NCI-H1930 (cell line): Measurements from ENCODE around the gene CACNA2D3.

Source experiments
- DNase-seq, 2 experiments: peaks; one replicate each; lab custom pipeline; 2025; lab: John Stamatoyannopoulos, UW

Gene CACNA2D3

GRCh38 chr3:54847361-54847760 is 725.0 kb downstream of the CACNA2D3 start:
- DNase-seq, result no peak

- no peak for DNase-seq
These were observed 727.0 kb downstream of the CACNA2D3 start for GRCh38 chr3:54849360-54849759.

- no peak for DNase-seq
These were observed 728.2 kb downstream of the CACNA2D3 start for GRCh38 chr3:54850484-54851018.

- peak in 1 of 2 experiments; percentile 15 for DNase-seq
These were observed 731.4 kb downstream of the CACNA2D3 start for GRCh38 chr3:54853573-54854404.

GRCh38 chr3:54856271-54856670 is 733.9 kb downstream of the CACNA2D3 start:
- DNase-seq, result no peak

- DNase-seq, result no peak
These were observed 735.0 kb downstream of the CACNA2D3 start for GRCh38 chr3:54857343-54857742.

- no peak for DNase-seq
These were observed 735.9 kb downstream of the CACNA2D3 start for GRCh38 chr3:54858093-54858785.

- DNase-seq, result no peak
These were observed 736.8 kb downstream of the CACNA2D3 start for GRCh38 chr3:54859184-54859583.

GRCh38 chr3:54861248-54862067 is 739.1 kb downstream of the CACNA2D3 start:
- DNase-seq, result no peak

GRCh38 chr3:54862526-54862925 is 740.2 kb downstream of the CACNA2D3 start:
- no peak for DNase-seq

GRCh38 chr3:54863366-54863765 is 741.0 kb downstream of the CACNA2D3 start:
- DNase-seq, result no peak

- no peak for DNase-seq
These were observed 741.4 kb downstream of the CACNA2D3 start for GRCh38 chr3:54863786-54864185.

GRCh38 chr3:54865316-54865715 is 743.0 kb downstream of the CACNA2D3 start:
- no peak for DNase-seq

- DNase-seq, result no peak
These were observed 743.9 kb downstream of the CACNA2D3 start for GRCh38 chr3:54866251-54866650.

- peak in 1 of 2 experiments; percentile 2 for DNase-seq
These were observed 748.1 kb downstream of the CACNA2D3 start for GRCh38 chr3:54870423-54870822.

- no peak for DNase-seq
These were observed 749.5 kb downstream of the CACNA2D3 start for GRCh38 chr3:54871867-54872266.

- DNase-seq, result no peak
These were observed 751.0 kb downstream of the CACNA2D3 start for GRCh38 chr3:54873059-54874010.

GRCh38 chr3:54874816-54875556 is 752.6 kb downstream of the CACNA2D3 start:
- no peak for DNase-seq

- no peak for DNase-seq
These were observed 753.4 kb downstream of the CACNA2D3 start for GRCh38 chr3:54875596-54876268.

GRCh38 chr3:54876694-54877093 is 754.3 kb downstream of the CACNA2D3 start:
- DNase-seq, result no peak
